Prostate gland (tissue), 2 donors: ENCODE results near the gene CCDC182.

Experiments
- POLR2A ChIP-seq: fragments of 450-650 bp; IDR thresholded peaks from one replicate; pipeline ENCODE4 v1.6.1; 2016; ENCODE audit warnings: antibody characterized with exemption, mild to moderate bottlenecking
- POLR2AphosphoS5 ChIP-seq: sonication (generic); formaldehyde crosslinking; IDR thresholded peaks from one replicate; pipeline ENCODE4 v1.6.1; 2017; ENCODE audit warnings: antibody characterized with exemption
- TF ChIP-seq, protein P1 (sequence below), 4 experiments: fragments of 200-600 bp in 2 of 4; fragments of 450-650 bp in 2 of 4; sonication (generic) in 2 of 4; IDR thresholded peaks; 1 replicate in 3 of 4; 2 replicates in 1 of 4; pipeline ENCODE4 v1.5.1; 2016 to 2019; ENCODE audit warnings: antibody characterized with exemption in 4 of 4, mild to moderate bottlenecking in 2 of 4, moderate library complexity in 2 of 4

DNA sequence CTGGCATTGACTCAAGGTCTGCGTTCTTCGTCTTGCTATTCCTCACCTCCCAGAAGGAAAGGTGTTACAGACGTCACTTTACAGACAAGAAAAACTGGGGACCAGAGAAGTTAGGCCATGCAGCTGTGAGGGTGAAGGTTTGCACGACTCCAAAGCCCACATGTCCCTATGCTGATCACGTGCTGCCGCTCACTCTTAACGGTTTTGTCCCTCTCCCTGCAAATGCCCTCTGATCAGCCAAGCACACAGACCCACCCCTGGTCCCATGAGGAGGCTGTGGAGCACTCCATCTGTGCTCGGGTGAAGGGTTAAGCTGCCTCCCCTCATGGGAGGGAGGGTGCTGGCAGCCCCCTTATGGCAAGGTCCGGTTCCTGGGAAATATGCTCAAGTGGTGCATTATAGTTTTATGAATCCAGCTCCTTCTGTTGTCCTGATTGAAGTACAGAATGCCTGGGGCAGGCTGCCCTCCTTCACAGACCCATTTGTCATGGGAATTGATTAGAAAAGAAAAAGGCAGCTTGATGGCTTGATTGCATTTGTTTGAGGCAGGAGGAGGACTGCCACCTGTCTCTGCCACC, 18.8 kb downstream of the CCDC182 start:
- no peak for TF ChIP-seq POLR2A
- TF ChIP-seq, protein P1, sequence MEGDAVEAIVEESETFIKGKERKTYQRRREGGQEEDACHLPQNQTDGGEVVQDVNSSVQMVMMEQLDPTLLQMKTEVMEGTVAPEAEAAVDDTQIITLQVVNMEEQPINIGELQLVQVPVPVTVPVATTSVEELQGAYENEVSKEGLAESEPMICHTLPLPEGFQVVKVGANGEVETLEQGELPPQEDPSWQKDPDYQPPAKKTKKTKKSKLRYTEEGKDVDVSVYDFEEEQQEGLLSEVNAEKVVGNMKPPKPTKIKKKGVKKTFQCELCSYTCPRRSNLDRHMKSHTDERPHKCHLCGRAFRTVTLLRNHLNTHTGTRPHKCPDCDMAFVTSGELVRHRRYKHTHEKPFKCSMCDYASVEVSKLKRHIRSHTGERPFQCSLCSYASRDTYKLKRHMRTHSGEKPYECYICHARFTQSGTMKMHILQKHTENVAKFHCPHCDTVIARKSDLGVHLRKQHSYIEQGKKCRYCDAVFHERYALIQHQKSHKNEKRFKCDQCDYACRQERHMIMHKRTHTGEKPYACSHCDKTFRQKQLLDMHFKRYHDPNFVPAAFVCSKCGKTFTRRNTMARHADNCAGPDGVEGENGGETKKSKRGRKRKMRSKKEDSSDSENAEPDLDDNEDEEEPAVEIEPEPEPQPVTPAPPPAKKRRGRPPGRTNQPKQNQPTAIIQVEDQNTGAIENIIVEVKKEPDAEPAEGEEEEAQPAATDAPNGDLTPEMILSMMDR (IDR thresholded peaks at IDR 0.05), result no peak
- TF ChIP-seq POLR2AphosphoS5, result no peak
